ENCODE data around the gene OLFM1. TPM values are rescaled to one million over a fixed set of nuclear protein-coding genes. Genes with fewer than 3 reads are reported as not detected.

The OLFM1 gene
- total RNA-seq, 3 donors from 2014 or later = 17.4 to 25.2 (median 22.1) TPM

- intact Hi-C loops (cut with DNase I; ENCODE audit: low total_unique reads) = no loop called here
- no peak for DNase-seq (ENCODE audit: low spot score in 2 of 2)
- no peak overlapping the region for H3K4me3 ChIP-seq
- no peak overlapping the region for H3K27ac ChIP-seq
- H3K9me3 ChIP-seq = peaks cover 8 to 13% of the 10 kb centered on the region in 2 donors
- no peaks in the 10 kb centered on the region for H3K36me3 ChIP-seq
- TF ChIP-seq POLR2A (IDR thresholded peaks at IDR 0.05) = no peak
- no peak for TF ChIP-seq POLR2AphosphoS5 (IDR thresholded peaks at IDR 0.05)
- TF ChIP-seq CTCF (IDR thresholded peaks at IDR 0.05) = no peak
- H3K27me3 ChIP-seq = peaks cover 0 to 48% of the 10 kb centered on the region in 2 donors
- H3K4me1 ChIP-seq = no peaks in the 10 kb centered on the region
Measured at GRCh38 chr9:135136481-135136880, 49.0 kb downstream of the OLFM1 start.

- no peak for DNase-seq (ENCODE audit: low spot score in 2 of 2)
- Histone ChIP-seq H3K36me3 (no peaks in the 10 kb centered on the region), H3K27me3 (peaks cover 0 to 46% of the 10 kb centered on the region in 2 donors), H3K4me1 (no peaks in the 10 kb centered on the region), H3K27ac (no peak overlapping the region), H3K4me3 (no peak overlapping the region), H3K9me3 (peaks cover 8 to 13% of the 10 kb centered on the region in 2 donors)
- TF ChIP-seq POLR2A (IDR thresholded peaks at IDR 0.05) (no peak), POLR2AphosphoS5 (IDR thresholded peaks at IDR 0.05) (no peak), CTCF (IDR thresholded peaks at IDR 0.05) (no peak)
- intact Hi-C loops (cut with DNase I; ENCODE audit: low total_unique reads) = no loop called here
Measured at GRCh38 chr9:135136991-135137832, 49.7 kb downstream of the OLFM1 start.

GRCh38 chr9:135138078-135138855 is 50.8 kb downstream of the OLFM1 start:
- H3K9me3 ChIP-seq = peaks cover 8 to 13% of the 10 kb centered on the region in 2 donors
- H3K4me1 ChIP-seq = no peaks in the 10 kb centered on the region
- no peak overlapping the region for H3K4me3 ChIP-seq
- H3K27ac ChIP-seq = no peak overlapping the region
- H3K27me3 ChIP-seq = peaks cover 0 to 45% of the 10 kb centered on the region in 2 donors
- no peaks in the 10 kb centered on the region for H3K36me3 ChIP-seq
- TF ChIP-seq POLR2AphosphoS5 (IDR thresholded peaks at IDR 0.05) = no peak
- no peak for TF ChIP-seq CTCF (IDR thresholded peaks at IDR 0.05)
- no peak for TF ChIP-seq POLR2A (IDR thresholded peaks at IDR 0.05)
- intact Hi-C loops (cut with DNase I; ENCODE audit: low total_unique reads) = no loop called here
- no peak for DNase-seq (ENCODE audit: low spot score in 2 of 2)

- DNase-seq (ENCODE audit: low spot score in 2 of 2) = no peak
- TF ChIP-seq POLR2A (IDR thresholded peaks at IDR 0.05) (no peak), POLR2AphosphoS5 (IDR thresholded peaks at IDR 0.05) (no peak), CTCF (IDR thresholded peaks at IDR 0.05) (no peak)
- no peaks in the 10 kb centered on the region for H3K36me3 ChIP-seq
- H3K27me3 ChIP-seq = peaks cover 0 to 40% of the 10 kb centered on the region in 2 donors
- no peaks in the 10 kb centered on the region for H3K4me1 ChIP-seq
- H3K4me3 ChIP-seq = no peak overlapping the region
- intact Hi-C loops (cut with DNase I; ENCODE audit: low total_unique reads) = no loop called here
- H3K27ac ChIP-seq = no peak overlapping the region
- H3K9me3 ChIP-seq = peaks cover 8 to 13% of the 10 kb centered on the region in 2 donors
Measured at GRCh38 chr9:135139366-135139959, 52.0 kb downstream of the OLFM1 start.

Measured in breast epithelium (tissue), 4 donors.